Right lobe of liver (tissue), 6 donors: ENCODE results near the gene PTTG1. TPM values are rescaled to one million over a fixed set of nuclear protein-coding genes. Genes with fewer than 3 reads are reported as not detected.

ENCODE experiments used
- ATAC-seq, 4 donors: fragments of 200-7000 bp; cut with Tn5 transposase; one replicate each; pipeline ENCODE4 v1.9.1; 2020; ENCODE audit warnings: mild to moderate bottlenecking in 4 of 4, moderate library complexity in 4 of 4
- DNase-seq, 3 donors: peaks; one replicate each; pipeline ENCODE4 v3.0.0-alpha.2; 2020
- H3K27ac ChIP-seq, 3 donors: fragments of 200-600 bp; one replicate each; pipeline ENCODE4 v1.8.0; 2022
- H3K27me3 ChIP-seq, 2 donors: fragments of 200-600 bp; one replicate each; pipeline ENCODE4 v1.8.0; 2022
- H3K36me3 ChIP-seq, 4 donors: fragments of 200-600 bp; sonication (generic) in 1 of 4; one replicate each; pipeline versions ENCODE4 v1.5.1 to v1.8.0; 2017 to 2022; ENCODE audit warnings: control low read depth in 1 of 4
- H3K4me1 ChIP-seq, 4 donors: fragments of 200-600 bp; sonication (generic) in 1 of 4; one replicate each; pipeline versions ENCODE4 v1.5.1 to v1.8.0; 2017 to 2022; ENCODE audit warnings: control low read depth in 1 of 4
- H3K4me3 ChIP-seq, 3 donors: fragments of 200-600 bp; one replicate each; pipeline ENCODE4 v1.8.0; 2022
- H3K9me3 ChIP-seq, 4 donors: fragments of 200-600 bp; sonication (generic) in 1 of 4; one replicate each; pipeline versions ENCODE4 v1.5.1 to v1.8.0; 2017 to 2022; ENCODE audit warnings: control low read depth in 1 of 4
- CTCF ChIP-seq, 4 donors: fragments of 200-600 bp in 3 of 4; fragments of 450-650 bp in 1 of 4; IDR thresholded peaks; one replicate each; pipeline versions ENCODE4 v1.5.1 to v1.8.0; 2016 to 2022; ENCODE audit warnings: antibody characterized with exemption in 4 of 4, mild to moderate bottlenecking in 2 of 4
- POLR2A ChIP-seq: fragments of 450-650 bp; IDR thresholded peaks from one replicate; pipeline ENCODE4 v1.6.1; 2017; ENCODE audit warnings: antibody characterized with exemption, mild to moderate bottlenecking
- WGBS: methylation state at CpG from one replicate; pipeline ENCODE4 v1.1.6; 2018; ENCODE audit warnings: low coverage, low lambda C conversion rate; ENCODE audit not compliant: insufficient coverage; ENCODE audit errors: missing lambda C conversion rate; 5-methylcytosine and 5-hydroxymethylcytosine counted together
- intact Hi-C, 2 donors: fragments of 100-400 bp; cut with DNase I; formaldehyde crosslinking; loops; one replicate each; pipeline versions ENCODE4 v1.11.2 to v1.14.1; 2022
- microRNA-seq, 2 donors: library from miRNA; unstranded; fragments of <30 nt; microRNA quantifications; one replicate each; pipeline ENCODE4, GENCODE V29; 2019 to 2020
- small RNA-seq, 2 experiments: library from RNA; depleted of rRNA; stranded (forward); fragments of <200 nt; gene quantifications; one replicate each; pipeline ENCODE3, GENCODE V24; 2016
- total RNA-seq, 6 experiments: library from RNA; depleted of rRNA in 2 of 6; stranded (reverse); fragments of >200 nt in 2 of 6; fragmentation: NEBNext Ultra II Directional in 3 of 6; extraction: Animal tissue kit (Norgen Biotek cat#: 25700) in 3 of 6; gene quantifications; one replicate each; pipeline versions ENCODE4 v1.1.0 to v1.2.4, GENCODE V29; 2016 to 2023
- donor health status: DM: no; HTN: yes; CAD: no.
- donor health status: DM: no; HTN: no; CAD: no.
- donor health status: DM: no; HTN: no; CAD: no.
- donor health status: DM: no; HTN: yes; CAD: no.
- donor health status: DM: no; HTN: yes; CAD: no.

Gene PTTG1
- total RNA-seq, 6 experiments from 2014 or later: 0.51 to 5.9 (median 2.6) TPM

- intact Hi-C loops: no loop called here
- WGBS: 89% methylated on average over 1 of the region's 1 CpG
- H3K27me3 ChIP-seq: no peaks in the 10 kb centered on the region
- TF ChIP-seq CTCF (IDR thresholded peaks at IDR 0.05) (no peak), POLR2A (no peak)
- DNase-seq (no peak), ATAC-seq (no peak)
- no peaks in the 10 kb centered on the region for H3K36me3 ChIP-seq
- no peak overlapping the region for H3K27ac ChIP-seq
- no peaks in the 10 kb centered on the region for H3K9me3 ChIP-seq
- no peak overlapping the region for H3K4me3 ChIP-seq
- H3K4me1 ChIP-seq: no peaks in the 10 kb centered on the region
Observed at GRCh38 chr5:160474084-160474483, 52.4 kb downstream of the PTTG1 start.

- no peak for TF ChIP-seq POLR2A
- no peak for TF ChIP-seq CTCF (IDR thresholded peaks at IDR 0.05)
- no peaks in the 10 kb centered on the region for H3K27me3 ChIP-seq
- intact Hi-C loops: no loop called here
- H3K4me3 ChIP-seq: no peak overlapping the region
- H3K36me3 ChIP-seq: no peaks in the 10 kb centered on the region
- DNase-seq (no peak), ATAC-seq (peak in 3 of 4 donors; percentile 31 to 88 (median 51))
- no peaks in the 10 kb centered on the region for H3K9me3 ChIP-seq
- peaks cover 0 to 5% (median 0%) of the 10 kb centered on the region in 4 donors for H3K4me1 ChIP-seq
- no peak overlapping the region for H3K27ac ChIP-seq
- WGBS: 48% methylated on average over 7 of the region's 7 CpGs
Observed at GRCh38 chr5:160475864-160476438, 54.3 kb downstream of the PTTG1 start.

GRCh38 chr5:160477266-160477970 lies 55.8 kb downstream of the PTTG1 start:
- H3K36me3 ChIP-seq: no peaks in the 10 kb centered on the region
- DNase-seq: no peak

GRCh38 chr5:160478163-160478562 lies 56.5 kb downstream of the PTTG1 start:
- no peak overlapping the region for H3K4me3 ChIP-seq
- H3K27ac ChIP-seq: no peak overlapping the region
- peaks cover 0 to 5% (median 0%) of the 10 kb centered on the region in 4 donors for H3K4me1 ChIP-seq
- DNase-seq: no peak
- intact Hi-C loops: no loop called here
- H3K36me3 ChIP-seq: no peaks in the 10 kb centered on the region
- no peak for ATAC-seq
- TF ChIP-seq CTCF (IDR thresholded peaks at IDR 0.05) (no peak), POLR2A (no peak)
- no peaks in the 10 kb centered on the region for H3K9me3 ChIP-seq
- H3K27me3 ChIP-seq: no peaks in the 10 kb centered on the region
- WGBS: 75% methylated on average over 2 of the region's 2 CpGs

More at GRCh38 chr5:160477266-160477970, 55.8 kb downstream of the PTTG1 start:
- Histone ChIP-seq H3K4me1 (peaks cover 0 to 5% (median 0%) of the 10 kb centered on the region in 4 donors), H3K27me3 (no peaks in the 10 kb centered on the region), H3K27ac (no peak overlapping the region), H3K4me3 (no peak overlapping the region), H3K9me3 (no peaks in the 10 kb centered on the region)
- TF ChIP-seq POLR2A (no peak), CTCF (IDR thresholded peaks at IDR 0.05) (no peak)
- 60% methylated on average over 6 of the region's 6 CpGs for WGBS
- no peak for ATAC-seq
- intact Hi-C loops: no loop called here

Small RNAs within 50 kb of the gene (microRNA-seq; reads per million reads assigned to microRNA genes)
- gene MIR3142: 0 reads per million in 2 donors

Small RNAs within 50 kb of the gene (small RNA-seq; reads per million reads assigned to genes)
- 0 reads per million in 2 experiments for gene MIR3142

Other genes starting within 250 kb of the PTTG1 start
- gene FABP6, start 192.3 kb upstream of the PTTG1 start, total RNA-seq: not detected
- gene CCNJL, start 109.3 kb upstream of the PTTG1 start, total RNA-seq: under 1 TPM; 0.19 to 0.79 (median 0.44) TPM
- under 1 TPM in 4 of 6 experiments, not detected in 2; 0.11 to 0.30 (median 0.15) TPM for gene C1QTNF2, start 51.2 kb upstream of the PTTG1 start, total RNA-seq
- 1 to 10 TPM in 2 of 6 experiments, under 1 TPM in 4; 0.56 to 1.2 (median 0.95) TPM for gene FAM200C, start 21.8 kb upstream of the PTTG1 start, total RNA-seq
- 10 to 100 TPM; 11.6 to 19.4 (median 17.0) TPM for gene SLU7, start 2.8 kb upstream of the PTTG1 start, total RNA-seq